Activated CD4-positive, alpha-beta T cell treated with anti-CD3 and anti-CD28 coated beads, Interleukin-2, amount 50 U/mL, for 16 hours (primary cell): ENCODE data around the gene MCF2.
A peak's percentile ranks its signal among the peaks of the same experiment; 100 is the strongest.

ENCODE experiments used
- DNase-seq: peaks from one replicate; pipeline ENCODE4 v3.0.0-alpha.2; 2020

Gene MCF2

GRCh38 chrX:139596068-139596467 is 111.9 kb downstream of the MCF2 start:
- no peak for DNase-seq

- DNase-seq: no peak
Observed at GRCh38 chrX:139585613-139586012, 122.4 kb downstream of the MCF2 start.

- DNase-seq: no peak
Observed at GRCh38 chrX:139581068-139581467, 126.9 kb downstream of the MCF2 start.

- DNase-seq: no peak
Observed at GRCh38 chrX:139566981-139567380, 141.0 kb downstream of the MCF2 start.

GRCh38 chrX:139563251-139563650 is 144.7 kb downstream of the MCF2 start:
- DNase-seq: no peak

GRCh38 chrX:139560221-139560620 is 147.7 kb downstream of the MCF2 start:
- DNase-seq: no peak

GRCh38 chrX:139559383-139560042 is 148.5 kb downstream of the MCF2 start:
- peak; percentile 40 for DNase-seq

GRCh38 chrX:139554991-139555675 is 152.8 kb downstream of the MCF2 start:
- DNase-seq: no peak

GRCh38 chrX:139554376-139554775 is 153.6 kb downstream of the MCF2 start:
- no peak for DNase-seq

GRCh38 chrX:139544591-139544990 is 163.4 kb downstream of the MCF2 start:
- DNase-seq: no peak

- DNase-seq: no peak
Observed at GRCh38 chrX:139543920-139544319, 164.0 kb downstream of the MCF2 start.

- no peak for DNase-seq
Observed at GRCh38 chrX:139542652-139543051, 165.3 kb downstream of the MCF2 start.

- no peak for DNase-seq
Observed at GRCh38 chrX:139538907-139539790, 168.8 kb downstream of the MCF2 start.

GRCh38 chrX:139533444-139533843 is 174.5 kb downstream of the MCF2 start:
- DNase-seq: no peak

GRCh38 chrX:139532834-139533233 is 175.1 kb downstream of the MCF2 start:
- DNase-seq: no peak
